ENCODE data around the gene FARSB. TPM values are rescaled to one million over a fixed set of nuclear protein-coding genes. Genes with fewer than 3 reads are reported as not detected.

FARSB gene
- total RNA-seq, 1 experiment from 2014 or later, result 67.6 TPM

- Mint-ChIP-seq H3K27ac (ENCODE audit: unreplicated experiment) (no peak overlapping the region), H3K36me3 (ENCODE audit: insufficient read depth, unreplicated experiment) (peaks cover 29% of the 10 kb centered on the region), H3K4me3 (ENCODE audit: low read depth, unreplicated experiment) (no peak overlapping the region), H3K27me3 (ENCODE audit: unreplicated experiment) (no peaks in the 10 kb centered on the region), H3K4me1 (ENCODE audit: low read depth, unreplicated experiment) (no peaks in the 10 kb centered on the region), H3K9me3 (ENCODE audit: low read depth, unreplicated experiment) (no peaks in the 10 kb centered on the region)
- no TSS peak for BruUV-seq (replicated peaks)
- intact Hi-C loops (cut with micrococcal nuclease; ENCODE audit: unreplicated experiment), result no loop called here
- CTCF ChIA-PET, result no interaction called here
- no peak for DNase-seq
- TF ChIP-seq, protein P1, sequence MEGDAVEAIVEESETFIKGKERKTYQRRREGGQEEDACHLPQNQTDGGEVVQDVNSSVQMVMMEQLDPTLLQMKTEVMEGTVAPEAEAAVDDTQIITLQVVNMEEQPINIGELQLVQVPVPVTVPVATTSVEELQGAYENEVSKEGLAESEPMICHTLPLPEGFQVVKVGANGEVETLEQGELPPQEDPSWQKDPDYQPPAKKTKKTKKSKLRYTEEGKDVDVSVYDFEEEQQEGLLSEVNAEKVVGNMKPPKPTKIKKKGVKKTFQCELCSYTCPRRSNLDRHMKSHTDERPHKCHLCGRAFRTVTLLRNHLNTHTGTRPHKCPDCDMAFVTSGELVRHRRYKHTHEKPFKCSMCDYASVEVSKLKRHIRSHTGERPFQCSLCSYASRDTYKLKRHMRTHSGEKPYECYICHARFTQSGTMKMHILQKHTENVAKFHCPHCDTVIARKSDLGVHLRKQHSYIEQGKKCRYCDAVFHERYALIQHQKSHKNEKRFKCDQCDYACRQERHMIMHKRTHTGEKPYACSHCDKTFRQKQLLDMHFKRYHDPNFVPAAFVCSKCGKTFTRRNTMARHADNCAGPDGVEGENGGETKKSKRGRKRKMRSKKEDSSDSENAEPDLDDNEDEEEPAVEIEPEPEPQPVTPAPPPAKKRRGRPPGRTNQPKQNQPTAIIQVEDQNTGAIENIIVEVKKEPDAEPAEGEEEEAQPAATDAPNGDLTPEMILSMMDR (IDR thresholded peaks at IDR 0.05; ENCODE audit: unreplicated experiment), result no peak
These were observed 47.8 kb downstream of the FARSB start for GRCh38 chr2:222608081-222608480.

- TF ChIP-seq, protein P1 (IDR thresholded peaks at IDR 0.05; ENCODE audit: unreplicated experiment), result no peak
- Mint-ChIP-seq H3K36me3 (ENCODE audit: insufficient read depth, unreplicated experiment) (peaks cover 35% of the 10 kb centered on the region), H3K27ac (ENCODE audit: unreplicated experiment) (no peak overlapping the region), H3K9me3 (ENCODE audit: low read depth, unreplicated experiment) (no peaks in the 10 kb centered on the region), H3K4me3 (ENCODE audit: low read depth, unreplicated experiment) (no peak overlapping the region), H3K27me3 (ENCODE audit: unreplicated experiment) (no peaks in the 10 kb centered on the region), H3K4me1 (ENCODE audit: low read depth, unreplicated experiment) (no peaks in the 10 kb centered on the region)
- intact Hi-C loops (cut with micrococcal nuclease; ENCODE audit: unreplicated experiment), result no loop called here
- no TSS peak for BruUV-seq (replicated peaks)
- no peak for DNase-seq
- CTCF ChIA-PET, result interaction anchor here (0.6 kb wide), 1 partner anchor 43 kb away, joined by 5 read pairs; no protein-coding TSS in a partner anchor
These were observed 49.6 kb downstream of the FARSB start for GRCh38 chr2:222606306-222606705.

DNA sequence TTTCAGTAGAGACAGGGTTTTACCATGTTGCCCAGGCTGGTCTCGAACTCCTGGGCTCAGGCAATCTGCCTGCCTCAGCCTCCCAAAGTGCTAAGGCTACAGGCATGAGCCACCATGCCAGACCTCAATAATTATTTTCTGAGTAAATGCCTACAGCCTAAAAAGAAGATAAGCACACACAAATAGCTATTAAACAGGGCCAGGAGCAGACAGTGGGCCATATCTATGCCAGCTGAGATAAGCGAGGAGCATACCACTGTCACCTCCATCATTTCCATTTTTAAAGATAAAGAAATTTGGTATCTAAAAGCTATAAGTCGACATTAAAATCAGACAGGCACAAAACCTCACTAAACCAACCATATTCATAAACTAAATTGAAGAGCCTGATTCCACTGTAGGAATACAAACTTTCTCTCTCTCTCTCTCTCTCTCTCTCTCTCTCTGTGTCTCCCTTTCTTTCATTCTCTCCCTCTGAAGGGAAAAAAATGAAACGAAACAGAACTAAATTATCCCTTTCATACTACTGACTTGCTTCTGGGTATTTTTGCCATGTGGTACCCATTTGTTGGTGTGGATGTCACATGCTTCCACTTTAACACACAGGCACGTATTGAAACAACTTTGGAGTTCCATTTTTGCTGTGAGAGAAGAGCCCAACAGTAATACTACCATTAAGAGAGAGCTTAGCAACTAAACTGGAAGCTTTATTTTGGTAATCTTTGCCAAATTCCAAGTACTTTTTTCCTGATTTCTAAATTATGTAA, 51.0 kb downstream of the FARSB start:
- Mint-ChIP-seq H3K27me3 (ENCODE audit: unreplicated experiment) (no peaks in the 10 kb centered on the region), H3K4me3 (ENCODE audit: low read depth, unreplicated experiment) (no peak overlapping the region), H3K27ac (ENCODE audit: unreplicated experiment) (no peak overlapping the region), H3K9me3 (ENCODE audit: low read depth, unreplicated experiment) (no peaks in the 10 kb centered on the region), H3K36me3 (ENCODE audit: insufficient read depth, unreplicated experiment) (peaks cover 31% of the 10 kb centered on the region), H3K4me1 (ENCODE audit: low read depth, unreplicated experiment) (no peaks in the 10 kb centered on the region)
- no peak for DNase-seq
- CTCF ChIA-PET, result interaction anchor here (0.6 to 0.8 kb wide), 3 partner anchors 44 to 608 kb away, joined by 4 to 6 read pairs (median 4); no protein-coding TSS in a partner anchor
- TF ChIP-seq, protein P1 (IDR thresholded peaks at IDR 0.05; ENCODE audit: unreplicated experiment), result no peak
- intact Hi-C loops (cut with micrococcal nuclease; ENCODE audit: unreplicated experiment), result no loop called here
- no TSS peak for BruUV-seq (replicated peaks)

GRCh38 chr2:222603501-222603900, 52.4 kb downstream of the FARSB start:
- H3K36me3 Mint-ChIP-seq (ENCODE audit: insufficient read depth, unreplicated experiment), result peaks cover 31% of the 10 kb centered on the region
- intact Hi-C loops (cut with micrococcal nuclease; ENCODE audit: unreplicated experiment), result no loop called here
- H3K9me3 Mint-ChIP-seq (ENCODE audit: low read depth, unreplicated experiment), result no peaks in the 10 kb centered on the region
- no peaks in the 10 kb centered on the region for H3K27me3 Mint-ChIP-seq (ENCODE audit: unreplicated experiment)
- DNase-seq, result no peak
- CTCF ChIA-PET, result no interaction called here
- TF ChIP-seq, protein P1 (IDR thresholded peaks at IDR 0.05; ENCODE audit: unreplicated experiment), result no peak
- BruUV-seq (replicated peaks), result no TSS peak
- no peaks in the 10 kb centered on the region for H3K4me1 Mint-ChIP-seq (ENCODE audit: low read depth, unreplicated experiment)
- no peak overlapping the region for H3K27ac Mint-ChIP-seq (ENCODE audit: unreplicated experiment)
- no peak overlapping the region for H3K4me3 Mint-ChIP-seq (ENCODE audit: low read depth, unreplicated experiment)
